Femur (tissue), 1 donor: ENCODE data around the gene PRR9.
A peak's percentile ranks its signal among the peaks of the same experiment; 100 is the strongest.

Experiments used
- DNase-seq: peaks from one replicate; pipeline ENCODE4 v3.0.0-alpha.2; 2017

PRR9 gene

GRCh38 chr1:153231363-153231762 lies 14.0 kb downstream of the PRR9 start:
- DNase-seq = no peak

DNA sequence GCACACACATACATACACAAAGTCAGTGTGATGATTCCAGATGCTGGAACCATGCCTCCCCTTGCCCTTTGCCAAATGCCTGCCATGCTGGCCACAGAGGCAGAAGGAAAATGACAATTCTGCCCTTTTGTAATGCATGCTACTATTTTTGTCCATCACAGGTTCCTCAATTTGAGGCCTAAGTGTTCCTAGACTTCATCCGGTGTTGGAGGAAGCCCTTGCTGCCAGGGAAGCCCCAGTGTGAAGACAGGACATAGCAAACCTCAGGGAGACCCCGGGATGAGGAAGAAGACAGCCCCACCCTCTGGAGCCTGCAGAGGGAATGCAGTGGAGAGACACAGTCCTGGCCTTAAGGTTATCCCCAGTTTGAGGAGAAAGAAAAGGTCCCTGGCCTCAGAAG lies 14.4 kb downstream of the PRR9 start:
- DNase-seq = no peak

- peak; percentile 35 for DNase-seq
Observed at GRCh38 chr1:153232553-153232952, 15.2 kb downstream of the PRR9 start.

DNA sequence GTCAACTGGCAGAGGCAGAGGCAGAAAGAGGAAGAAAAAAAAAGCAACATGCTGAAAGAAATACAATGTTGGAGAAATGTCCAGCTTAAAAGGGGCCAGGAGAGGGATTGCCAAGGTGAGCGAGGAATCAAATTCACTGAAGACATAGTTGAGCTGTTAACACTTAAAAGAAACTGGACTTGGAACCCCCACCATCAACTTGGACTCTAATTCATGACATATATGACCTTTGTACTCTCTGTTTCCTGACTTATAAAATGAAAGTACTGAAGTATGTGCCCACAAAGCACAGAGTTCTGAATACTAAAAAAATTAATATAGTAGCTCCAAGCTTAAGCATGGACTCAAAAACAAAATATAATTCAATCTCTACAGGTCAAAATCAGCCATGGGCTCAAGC lies 16.1 kb downstream of the PRR9 start:
- DNase-seq = no peak

DNA sequence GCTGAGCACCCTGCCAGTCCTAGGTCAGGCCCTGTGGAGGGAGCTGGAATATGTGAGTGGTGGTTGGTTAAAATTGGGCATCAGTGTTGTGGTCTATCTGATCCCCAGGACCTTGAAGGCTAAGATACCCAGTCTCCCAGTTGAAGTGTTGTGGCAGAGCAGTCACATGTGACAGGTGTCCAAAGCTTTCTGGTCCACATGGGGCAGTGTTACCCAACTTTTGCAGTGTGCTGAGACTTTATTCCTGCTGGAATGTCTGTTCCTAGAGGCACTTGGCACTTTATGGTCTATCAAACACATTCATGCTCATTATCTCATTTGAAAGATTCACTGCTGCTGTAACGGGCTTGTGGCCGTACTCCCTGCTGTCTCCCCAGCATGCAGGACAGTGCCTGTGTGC lies 21.1 kb downstream of the PRR9 start:
- no peak for DNase-seq

DNA sequence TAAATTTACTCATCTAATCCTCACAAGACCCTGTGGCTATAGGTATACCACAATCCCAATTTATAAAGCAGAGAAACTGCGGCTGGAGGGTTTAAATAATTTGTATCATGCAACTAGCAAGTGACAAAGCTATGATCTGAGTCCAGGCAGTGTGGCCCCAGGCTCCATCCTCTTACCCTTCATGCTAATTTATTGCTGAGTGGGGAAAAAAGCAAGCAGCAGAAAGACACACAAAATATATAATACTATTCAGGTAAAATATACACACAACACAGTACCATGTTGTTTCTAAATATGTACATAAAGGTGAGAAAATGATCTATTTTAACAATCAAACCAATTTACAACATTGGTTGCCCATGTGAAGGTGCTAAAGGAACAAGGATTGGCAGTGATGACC lies 24.8 kb downstream of the PRR9 start:
- DNase-seq = no peak

DNA sequence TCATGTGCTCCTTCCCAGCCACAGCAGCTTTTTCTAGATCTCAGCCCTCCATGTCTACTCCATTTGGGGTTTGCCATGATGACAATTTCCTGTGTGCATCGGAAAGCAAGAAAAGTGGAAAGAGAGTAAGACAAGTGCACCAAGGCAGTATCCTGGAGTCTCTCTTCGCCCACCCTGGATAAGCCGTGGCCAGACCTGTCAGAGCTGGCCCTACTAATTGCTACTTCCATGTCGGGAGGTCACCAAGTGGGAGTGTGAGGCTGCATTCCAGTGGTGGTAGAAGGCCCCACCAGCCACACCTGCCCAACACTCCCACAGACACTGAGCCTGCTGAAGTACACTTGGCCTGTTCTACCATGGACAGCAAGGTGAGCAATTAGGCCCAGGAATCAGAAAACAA lies 28.1 kb downstream of the PRR9 start:
- no peak for DNase-seq

GRCh38 chr1:153246018-153246417 lies 28.6 kb downstream of the PRR9 start:
- DNase-seq = no peak

DNA sequence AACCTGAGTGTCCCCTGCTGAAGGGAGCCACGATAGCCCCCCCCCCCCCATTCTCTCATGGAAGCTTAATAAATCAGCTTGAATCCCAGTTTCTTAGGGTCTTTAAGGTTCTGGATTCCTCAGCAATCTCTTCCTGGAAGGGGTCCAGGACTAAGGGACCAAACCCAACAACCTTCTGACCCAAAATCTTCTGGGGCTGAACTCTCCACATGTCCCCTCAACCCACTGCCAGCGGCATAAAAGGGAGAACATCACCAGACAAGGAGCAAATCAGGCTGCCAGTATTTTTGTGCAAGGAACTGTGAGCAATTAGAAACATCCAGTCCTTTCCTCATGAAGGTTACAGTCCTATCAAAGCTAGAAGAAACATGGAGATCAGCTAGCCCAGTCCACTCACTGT lies 29.4 kb downstream of the PRR9 start:
- no peak for DNase-seq

DNA sequence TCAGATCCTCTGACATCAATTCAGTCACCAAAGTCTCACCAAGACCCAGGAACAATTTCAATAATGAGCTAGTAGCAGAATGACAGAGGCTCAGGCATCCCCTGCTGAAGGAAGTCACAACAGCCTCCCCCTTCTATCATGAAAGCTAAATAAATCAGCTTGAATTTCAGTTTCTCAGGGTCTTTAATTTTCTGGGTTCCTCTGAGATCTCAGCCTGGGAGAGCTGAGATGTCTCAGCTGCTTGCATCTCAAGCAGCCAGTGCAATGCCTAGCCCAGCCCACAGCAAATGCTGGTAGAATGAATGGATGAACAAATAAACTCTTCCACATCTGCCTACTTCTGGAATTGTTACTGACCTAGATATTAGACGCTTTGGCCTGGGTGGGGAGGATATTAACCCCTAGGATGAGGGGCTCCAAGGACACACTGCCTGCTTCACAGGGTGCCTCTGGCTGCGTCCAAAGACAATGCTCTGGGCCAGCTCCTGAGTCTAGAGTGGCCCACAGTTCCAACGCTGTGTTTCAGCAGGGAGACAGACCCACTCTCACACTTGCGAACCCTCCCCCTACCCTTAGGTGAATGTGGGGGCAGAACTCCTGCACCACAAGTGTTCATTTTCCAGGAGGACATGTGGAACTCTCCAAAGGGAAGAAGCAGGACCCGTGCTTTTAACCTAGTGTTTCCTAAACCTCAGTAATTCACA lies 30.9 kb downstream of the PRR9 start:
- no peak for DNase-seq

DNA sequence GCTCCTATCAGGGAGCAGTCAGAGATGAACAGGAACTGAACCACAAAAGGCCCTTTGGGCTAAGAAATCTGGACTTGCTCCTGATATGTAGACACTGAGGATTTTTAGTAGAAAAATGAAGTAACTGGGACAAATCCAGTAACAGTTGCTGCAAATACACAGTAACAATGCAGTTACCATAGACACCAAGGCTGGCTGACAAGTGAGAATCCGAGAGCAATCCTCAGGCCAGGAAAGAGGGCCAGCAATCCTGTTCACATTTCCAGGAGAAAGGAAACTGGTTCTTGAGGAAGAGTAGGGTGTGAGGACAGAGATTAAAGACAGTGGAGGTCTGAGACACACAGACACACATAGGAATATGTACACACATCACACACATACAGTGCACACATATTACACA lies 32.8 kb downstream of the PRR9 start:
- DNase-seq = peak; percentile 66

GRCh38 chr1:153251087-153251486 lies 33.7 kb downstream of the PRR9 start:
- no peak for DNase-seq

DNA sequence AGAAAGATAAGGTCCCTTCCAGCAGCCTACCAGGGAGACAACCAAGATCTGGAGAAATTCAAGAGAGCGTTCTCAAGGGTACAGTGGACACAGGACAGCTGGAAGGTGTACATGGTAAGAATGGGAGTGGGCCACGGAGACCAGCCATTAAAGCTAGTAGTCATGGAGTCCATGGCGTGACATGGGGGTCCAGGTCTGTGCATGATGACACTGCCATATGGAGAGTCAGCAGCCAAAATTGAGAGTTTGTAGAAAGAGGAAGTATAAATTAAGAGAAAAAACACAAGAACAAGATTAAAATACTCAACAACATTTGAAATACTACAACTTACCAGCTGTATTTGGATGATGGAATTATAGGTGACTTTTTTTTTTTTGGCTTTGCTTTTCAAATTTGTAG lies 34.2 kb downstream of the PRR9 start:
- no peak for DNase-seq

DNA sequence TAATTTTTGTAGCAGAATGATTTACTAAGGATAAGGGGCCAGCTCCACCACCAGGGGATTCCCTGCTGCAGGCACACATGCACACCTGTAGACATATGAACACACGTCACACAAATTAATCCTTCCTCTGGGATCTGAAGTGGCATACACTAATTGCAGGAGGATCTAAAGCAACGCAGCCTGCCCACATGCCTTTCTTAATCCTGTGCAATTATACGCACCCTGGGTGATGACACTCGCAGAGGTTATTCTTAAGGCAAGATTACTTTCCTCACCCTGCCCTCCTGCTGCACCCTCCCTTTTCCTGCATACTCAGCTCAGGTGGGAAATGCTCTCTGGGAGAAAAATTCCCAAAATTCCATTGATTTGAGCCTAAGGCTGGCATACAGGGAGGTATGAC lies 34.6 kb downstream of the PRR9 start:
- no peak for DNase-seq

DNA sequence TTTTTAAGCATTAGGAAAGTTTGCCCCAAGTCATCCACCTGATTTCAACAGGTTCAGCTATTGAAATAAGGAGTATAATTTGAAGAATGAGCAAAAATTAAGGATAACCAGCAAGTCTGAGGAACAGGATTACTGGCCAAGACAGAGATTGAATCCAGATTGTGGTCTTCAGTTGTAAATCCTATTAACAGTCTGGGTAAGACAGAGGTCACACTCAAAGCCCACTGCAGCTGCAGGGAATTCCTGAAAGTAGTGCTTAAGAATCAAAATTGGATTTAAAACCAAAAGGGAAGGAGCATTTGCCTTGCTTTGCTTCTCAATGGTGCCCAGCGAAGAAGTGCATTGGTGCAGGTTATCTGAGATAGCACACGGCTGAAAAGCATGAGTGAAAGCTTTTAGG lies 35.7 kb downstream of the PRR9 start:
- no peak for DNase-seq

GRCh38 chr1:153253693-153254092 lies 36.3 kb downstream of the PRR9 start:
- no peak for DNase-seq

DNA sequence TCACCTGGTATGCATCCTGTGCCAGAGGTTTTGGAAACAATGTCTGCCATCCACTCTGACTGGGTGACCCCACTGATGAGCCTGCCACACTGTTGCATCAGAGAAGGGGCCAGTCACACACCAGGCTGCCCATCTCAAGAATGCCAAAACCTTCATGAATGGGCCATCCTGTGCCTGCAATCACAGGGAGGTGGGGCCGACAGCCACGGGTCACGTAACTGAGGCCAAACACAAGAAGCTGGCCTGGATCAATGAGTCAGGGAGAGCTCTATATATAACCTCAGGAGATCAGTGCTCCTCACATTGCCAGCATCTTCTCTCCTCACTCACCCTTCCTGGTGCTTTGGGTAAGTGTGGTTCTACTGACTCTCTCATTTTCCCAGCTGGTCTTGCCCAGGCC lies 42.0 kb downstream of the PRR9 start, which contains the start of gene LORICRIN:
Gene LORICRIN, plus strand, starts transcription at position 301 of the 400 bp plus-strand sequence. CDS start 1,263 bp downstream, outside the sequence.
- DNase-seq = no peak

- peak; percentile 40 for DNase-seq
Observed at GRCh38 chr1:153260585-153261280, 43.3 kb downstream of the PRR9 start.

- peak; percentile 69 for DNase-seq
Observed at GRCh38 chr1:153261281-153262069, 44.1 kb downstream of the PRR9 start.

DNA sequence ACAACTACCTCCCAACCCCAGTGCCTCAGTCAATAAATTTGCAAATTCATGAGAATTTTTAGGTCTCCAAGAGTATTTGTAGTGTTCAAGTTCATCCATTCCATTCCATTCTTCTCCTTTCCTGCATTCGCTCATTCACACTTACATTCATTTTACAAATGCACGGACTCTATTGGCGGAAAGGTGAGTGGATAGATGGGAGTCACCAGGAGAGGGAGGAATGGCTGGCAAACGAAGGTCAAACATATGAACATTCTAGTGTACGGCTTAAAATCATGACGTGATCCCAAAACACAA lies 44.6 kb downstream of the PRR9 start:
- no peak for DNase-seq

DNA sequence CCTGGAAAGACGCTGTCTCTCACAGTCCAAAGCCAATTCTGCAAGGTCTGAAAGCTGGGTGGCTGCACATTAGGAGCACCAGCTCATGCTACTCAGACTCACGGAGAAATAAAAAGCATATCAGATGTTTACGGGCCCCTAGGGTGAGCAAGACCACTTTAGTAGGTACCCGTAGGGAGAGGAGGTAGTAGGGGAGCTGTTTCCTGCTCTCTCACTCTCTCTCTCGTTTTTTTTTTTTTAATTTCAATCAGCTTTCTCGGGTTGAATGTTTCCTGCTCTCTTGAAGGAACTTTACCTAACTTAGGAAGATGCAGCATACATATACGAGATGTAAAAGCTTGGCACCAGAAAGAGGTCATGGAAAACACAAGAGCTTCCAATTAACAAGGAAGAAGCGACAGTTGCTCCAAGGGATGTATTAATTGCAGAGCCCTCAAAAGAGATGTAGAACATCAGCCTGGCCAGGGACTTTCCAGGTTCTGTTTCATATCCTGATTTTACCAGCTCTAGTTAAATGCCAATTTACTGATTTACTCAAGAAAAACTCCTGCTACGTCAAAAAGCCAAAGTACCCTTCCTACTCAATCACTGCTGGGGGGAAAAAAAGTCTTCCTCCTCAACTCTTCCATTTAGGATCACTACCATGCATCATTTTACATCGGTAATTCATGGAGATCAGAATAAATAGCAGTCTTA lies 45.2 kb downstream of the PRR9 start:
- no peak for DNase-seq

- DNase-seq = no peak
Observed at GRCh38 chr1:153265457-153265856, 48.1 kb downstream of the PRR9 start.
